GF-D8 (cell line): ENCODE measurements around the gene RNF8.

Experiments
- DNase-seq: peaks from one replicate; lab custom pipeline; 2025; lab: John Stamatoyannopoulos, UW

Gene RNF8

GRCh38 chr6:37359039-37359438 is 5.3 kb downstream of the RNF8 start:
- DNase-seq: no peak

DNA sequence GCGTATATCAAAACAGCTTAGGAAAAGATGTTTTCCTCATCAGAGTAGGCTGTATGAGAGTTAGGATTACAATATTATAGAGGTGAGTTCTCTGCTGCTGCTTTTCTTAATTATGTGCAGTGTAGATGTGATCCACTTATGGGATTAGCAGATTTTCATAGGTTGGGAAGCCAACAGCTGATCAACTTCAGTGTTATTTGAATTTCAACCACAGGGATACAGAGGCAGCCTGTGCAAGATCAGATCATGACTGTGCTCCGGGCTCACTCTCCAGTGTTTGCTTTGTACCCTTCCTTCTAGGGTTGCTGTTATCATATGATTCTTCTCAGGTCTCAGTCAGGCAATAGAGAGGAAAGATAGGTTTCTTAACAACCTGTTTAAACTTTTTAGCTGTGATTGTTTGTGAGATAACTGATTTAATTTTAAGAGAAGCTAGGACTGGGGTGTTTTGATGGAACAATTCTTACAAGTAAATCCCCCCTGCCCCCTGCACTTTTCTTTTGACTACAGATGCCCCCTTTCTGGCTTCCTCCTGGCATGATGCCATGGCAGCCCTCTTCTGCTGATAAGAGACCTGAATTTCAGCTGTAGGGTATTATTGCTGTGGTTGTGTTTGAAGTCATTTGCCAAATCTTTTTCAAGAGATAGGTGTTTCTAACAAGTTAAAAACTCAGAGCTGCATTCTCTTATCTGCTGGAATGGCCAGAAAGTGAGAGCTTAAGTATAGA is 8.5 kb downstream of the RNF8 start:
- DNase-seq: no peak

DNA sequence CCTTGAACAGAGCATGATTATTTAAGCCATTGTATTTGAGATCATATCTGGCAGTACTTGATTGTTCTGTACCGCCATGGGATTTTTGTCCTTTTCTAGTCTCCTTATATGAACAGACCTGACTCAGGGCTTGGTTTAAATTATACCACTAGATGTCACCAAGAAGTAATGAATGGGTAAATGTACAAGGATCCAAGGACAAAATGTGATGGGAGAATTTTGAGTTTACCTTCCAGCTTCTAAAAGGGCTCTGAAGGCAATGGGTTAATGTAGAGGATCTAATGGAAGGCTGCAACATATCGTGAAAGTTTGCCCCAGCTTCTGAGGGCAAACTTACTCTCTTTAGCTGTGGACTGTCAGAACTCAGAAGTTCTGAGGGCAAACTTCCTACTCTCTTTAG is 12.0 kb downstream of the RNF8 start:
- no peak for DNase-seq

- DNase-seq: no peak
Observed at GRCh38 chr6:37366910-37367309, 13.1 kb downstream of the RNF8 start.

DNA sequence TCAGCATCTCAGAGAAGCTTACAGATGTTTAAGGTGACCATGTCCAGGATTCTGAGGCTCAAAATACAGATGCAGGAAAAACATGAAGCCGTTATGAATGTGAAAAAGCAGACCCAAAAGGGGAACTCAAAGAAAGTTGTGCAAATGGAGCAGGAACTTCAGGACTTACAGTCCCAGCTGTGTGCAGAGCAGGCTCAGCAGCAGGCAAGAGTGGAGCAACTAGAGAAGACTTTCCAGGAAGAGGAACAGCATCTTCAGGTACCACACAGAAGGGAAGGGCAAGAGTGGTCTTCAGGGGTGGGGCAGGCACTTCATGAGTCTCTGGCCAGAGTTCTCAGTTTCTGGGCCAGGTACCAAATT is 15.2 kb downstream of the RNF8 start:
- peak; percentile 83 for DNase-seq

GRCh38 chr6:37369321-37370201 is 15.8 kb downstream of the RNF8 start:
- no peak for DNase-seq

- DNase-seq: no peak
Observed at GRCh38 chr6:37371154-37372083, 17.6 kb downstream of the RNF8 start.

- DNase-seq: no peak
Observed at GRCh38 chr6:37372116-37372515, 18.3 kb downstream of the RNF8 start.

DNA sequence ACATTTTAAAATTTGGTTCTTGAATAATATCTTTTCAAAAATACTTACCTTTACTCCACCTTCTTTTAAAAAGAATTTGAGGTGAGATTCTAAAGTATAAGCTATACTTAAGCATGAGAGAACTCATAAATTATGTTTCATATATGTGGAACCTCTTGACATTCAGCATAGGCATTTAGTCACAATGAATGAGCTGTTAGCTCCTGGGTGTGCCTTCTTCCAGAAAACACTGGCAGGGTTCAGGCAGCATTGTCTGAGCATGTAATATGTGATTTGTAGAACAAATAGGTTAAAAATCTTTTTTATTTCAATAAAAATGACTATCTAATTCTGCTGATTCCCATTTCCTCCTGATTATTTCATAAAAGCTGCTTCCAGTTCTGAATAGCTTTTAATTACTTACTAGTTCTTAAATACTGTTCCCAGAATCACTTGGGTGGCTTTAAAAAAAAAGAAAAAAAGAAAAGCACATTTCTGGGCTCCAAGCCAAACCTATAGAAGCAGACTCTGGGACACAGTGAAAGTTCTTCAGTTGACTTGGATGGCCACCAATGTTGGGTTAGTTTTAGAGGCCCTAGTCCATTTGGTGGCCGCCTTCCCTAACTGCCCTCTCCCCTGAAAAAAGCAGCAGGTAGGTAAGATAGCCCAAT is 20.2 kb downstream of the RNF8 start:
- no peak for DNase-seq

- no peak for DNase-seq
Observed at GRCh38 chr6:37375376-37375775, 21.6 kb downstream of the RNF8 start.

- DNase-seq: no peak
Observed at GRCh38 chr6:37376078-37376743, 22.4 kb downstream of the RNF8 start.

- DNase-seq: no peak
Observed at GRCh38 chr6:37381579-37381978, 27.8 kb downstream of the RNF8 start.

- no peak for DNase-seq
Observed at GRCh38 chr6:37382994-37383765, 29.4 kb downstream of the RNF8 start.

- DNase-seq: no peak
Observed at GRCh38 chr6:37388578-37388977, 34.8 kb downstream of the RNF8 start.

DNA sequence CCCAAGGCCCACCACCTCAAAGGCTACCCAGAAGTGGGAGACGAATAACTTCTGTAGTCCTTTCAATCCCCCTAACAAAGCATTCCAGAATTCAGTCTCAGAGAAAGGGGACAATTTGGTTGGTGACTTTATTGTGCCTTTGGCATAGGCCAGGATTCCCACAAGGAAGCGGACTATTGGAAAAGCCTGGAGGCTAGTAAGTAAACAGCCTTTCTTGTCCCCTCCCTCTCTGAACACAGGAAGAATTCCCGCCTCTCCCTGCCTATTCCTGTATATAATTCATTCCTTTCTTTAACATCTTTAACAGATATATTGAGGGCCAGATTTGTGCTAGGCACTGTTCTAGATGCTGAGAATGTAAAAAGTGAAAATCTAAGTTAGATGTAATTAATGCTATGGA is 36.1 kb downstream of the RNF8 start:
- no peak for DNase-seq

DNA sequence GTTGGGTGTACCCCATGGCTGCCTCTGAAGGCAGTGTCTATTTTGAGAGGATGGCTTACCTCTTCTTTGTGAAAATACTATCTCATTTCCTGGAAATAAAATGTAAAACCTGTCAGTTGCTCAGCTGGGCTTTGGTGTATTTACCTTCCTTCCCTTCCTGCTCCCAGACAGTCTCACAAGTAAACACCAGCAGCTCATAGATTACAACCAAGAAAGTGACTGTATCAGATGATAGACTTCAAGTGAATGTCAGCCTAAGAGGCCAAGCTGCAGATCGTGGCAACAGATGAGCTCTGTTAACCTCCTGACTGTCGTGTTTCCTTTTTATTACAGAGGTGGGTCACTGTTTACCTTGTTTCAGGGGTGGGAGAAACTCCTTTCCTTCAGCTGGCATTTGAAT is 37.3 kb downstream of the RNF8 start:
- DNase-seq: no peak

GRCh38 chr6:37392821-37393220 is 39.0 kb downstream of the RNF8 start:
- no peak for DNase-seq

DNA sequence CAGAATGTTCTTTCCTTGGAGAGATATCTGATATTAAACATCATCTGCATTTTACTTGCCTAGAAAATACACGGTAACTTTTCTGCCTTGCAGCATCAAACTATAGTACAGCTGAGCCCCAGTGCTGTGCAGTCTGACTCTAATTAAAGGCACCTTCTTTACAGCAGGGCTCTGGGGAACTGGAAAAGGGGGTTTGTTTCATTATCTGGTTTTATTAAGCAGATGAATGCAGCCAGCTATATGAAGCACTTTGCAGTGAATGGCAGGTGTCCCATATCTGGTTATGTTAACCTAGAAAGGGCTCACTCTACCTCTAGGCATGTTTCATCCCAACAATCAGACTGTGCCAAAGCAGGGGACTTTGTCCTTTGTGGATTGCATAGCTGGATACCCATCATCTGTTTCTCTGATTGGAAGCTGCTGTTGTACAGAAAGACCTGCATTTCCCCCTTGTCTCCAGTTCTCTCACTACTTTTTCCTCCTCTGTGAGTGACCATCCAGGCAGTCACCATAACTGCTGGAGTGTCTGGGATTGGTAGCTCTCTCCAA is 39.7 kb downstream of the RNF8 start:
- no peak for DNase-seq

DNA sequence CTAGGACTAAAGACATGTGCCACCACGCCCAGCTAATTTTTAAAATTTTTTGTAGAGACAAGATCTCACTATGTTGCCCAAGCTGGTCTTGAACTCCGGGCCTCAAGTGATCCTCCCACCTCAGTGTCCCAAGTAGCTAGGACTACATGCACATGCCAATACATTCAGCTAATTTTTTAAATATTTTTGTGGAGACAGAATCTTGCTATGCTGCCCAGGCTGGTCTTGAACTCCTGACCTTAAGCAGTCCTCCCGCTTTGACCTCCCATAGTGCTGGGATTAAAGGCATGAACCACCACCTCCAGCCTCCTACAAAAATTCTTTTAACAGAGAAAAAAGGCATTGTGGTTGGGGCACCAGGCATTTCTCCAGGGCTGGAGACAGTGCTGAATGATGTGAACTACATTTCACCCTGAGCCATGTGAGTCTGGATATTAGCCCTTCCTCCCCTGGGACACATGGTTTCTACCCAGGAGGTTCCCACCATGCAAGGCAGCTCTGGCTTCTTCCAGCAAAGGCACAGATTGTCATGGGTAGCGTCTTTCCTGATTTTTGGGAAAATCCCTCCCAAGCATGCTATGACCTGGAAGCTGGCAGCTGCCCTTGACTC is 42.9 kb downstream of the RNF8 start:
- no peak for DNase-seq

- DNase-seq: no peak
Observed at GRCh38 chr6:37399131-37399530, 45.3 kb downstream of the RNF8 start.
